GM21619 (cell line): ENCODE results near the gene NKX2-3.

Source experiments
- ATAC-seq: cut with Tn5 transposase; IDR thresholded peaks from one replicate; pipeline ENCODE4 v1.9.1; 2021; ENCODE audit not compliant: unreplicated experiment

Gene NKX2-3

DNA sequence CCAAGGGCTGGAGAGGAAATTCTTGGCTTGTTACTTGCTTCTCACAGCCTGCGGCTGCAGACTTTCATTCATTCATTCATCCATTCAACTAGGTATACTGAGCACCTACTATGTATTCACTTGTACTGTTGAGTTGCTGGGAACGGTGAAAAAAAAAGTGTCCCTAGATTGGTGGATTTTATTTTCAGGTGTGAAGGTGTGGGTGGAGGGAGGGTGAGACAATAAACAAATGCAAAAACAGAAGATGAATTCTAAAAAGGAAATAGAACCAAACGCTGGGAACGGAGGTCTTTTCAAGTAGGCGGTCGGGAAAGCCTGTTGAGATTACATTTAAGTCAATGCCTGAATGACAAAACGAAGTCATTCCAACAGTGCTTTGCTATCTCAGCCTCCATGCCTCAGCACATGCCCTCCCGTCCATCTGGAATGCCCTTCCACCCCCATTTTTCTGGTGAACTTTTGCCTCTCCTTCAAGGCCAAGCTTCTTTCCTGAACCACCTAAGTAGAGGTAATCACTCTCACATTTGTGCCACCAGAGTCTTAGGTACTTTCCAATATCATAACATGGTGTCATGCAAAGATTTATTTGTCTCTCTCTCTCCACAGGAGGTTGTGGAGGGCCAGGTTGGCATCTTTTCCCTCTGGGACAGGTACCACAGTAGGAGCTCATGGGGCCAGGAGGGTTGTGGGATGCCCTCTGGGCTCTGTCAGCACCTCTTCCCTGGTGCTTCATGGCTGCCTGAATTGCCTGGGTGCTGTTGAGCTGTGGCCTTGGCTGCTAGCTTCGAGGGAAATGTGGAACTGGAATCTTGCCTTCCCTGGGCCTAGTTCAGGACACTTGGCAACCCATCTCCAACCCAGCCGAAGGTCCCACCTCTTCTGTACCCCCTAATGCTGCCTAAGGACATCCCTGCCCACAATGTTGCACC, 5.5 kb downstream of the NKX2-3 start:
- ATAC-seq: no peak

DNA sequence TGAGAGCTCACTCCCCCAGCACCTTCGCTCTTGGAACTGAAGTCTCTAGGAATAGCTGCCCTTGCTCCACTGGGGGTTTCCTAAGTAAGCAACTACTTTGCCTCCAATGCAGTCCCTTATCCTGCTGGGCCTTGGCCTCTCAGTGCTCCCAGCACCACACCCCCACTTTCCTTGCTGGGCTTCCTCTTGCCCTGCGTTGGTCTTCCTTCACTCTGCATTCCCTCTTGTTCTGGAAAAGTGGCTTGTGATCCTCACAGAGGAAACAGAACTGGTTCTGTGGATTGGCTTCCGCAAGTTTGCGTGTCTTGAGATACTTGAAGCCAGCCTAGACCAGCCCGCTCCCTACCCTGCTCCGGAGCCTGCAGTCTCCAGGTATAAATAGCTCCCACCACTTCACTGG, 6.4 kb downstream of the NKX2-3 start:
- no peak for ATAC-seq

DNA sequence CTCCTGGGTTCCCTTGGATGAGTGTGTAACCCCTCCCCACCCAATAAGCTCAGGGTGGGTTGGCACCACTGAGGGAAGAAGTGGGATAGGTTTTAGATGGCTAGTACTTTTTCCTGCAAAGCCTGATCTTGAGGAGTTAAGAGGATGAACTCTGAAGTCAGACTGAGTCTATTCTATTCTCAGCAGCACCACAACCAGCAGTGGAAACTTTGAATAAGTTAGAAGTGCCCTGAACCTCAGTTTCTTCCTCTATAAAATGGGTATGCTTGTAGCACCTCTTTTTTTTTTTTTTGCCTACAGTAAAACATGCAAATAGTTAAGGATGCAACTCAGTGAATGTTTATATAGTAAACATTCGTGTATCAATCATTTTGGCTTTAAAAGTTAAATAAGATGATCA, 7.1 kb downstream of the NKX2-3 start:
- ATAC-seq: no peak

DNA sequence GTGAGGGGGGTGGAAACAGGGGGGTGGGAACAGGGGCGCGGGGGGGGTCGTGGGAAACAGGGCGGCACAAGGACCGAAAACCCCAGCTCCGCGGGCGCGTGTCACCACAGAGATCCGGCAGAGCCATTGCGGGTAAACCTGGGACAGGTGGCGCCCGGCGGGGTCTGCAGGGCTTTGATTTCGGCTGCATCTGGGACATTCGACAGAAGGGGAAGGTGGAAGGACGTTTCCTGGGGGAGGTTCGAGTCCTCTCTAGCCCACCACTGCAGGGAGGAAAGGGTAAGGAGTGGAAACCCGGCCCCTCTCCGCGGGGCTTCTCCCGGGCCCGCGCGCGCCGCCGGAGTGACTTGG, 7.5 kb downstream of the NKX2-3 start:
- ATAC-seq: no peak

DNA sequence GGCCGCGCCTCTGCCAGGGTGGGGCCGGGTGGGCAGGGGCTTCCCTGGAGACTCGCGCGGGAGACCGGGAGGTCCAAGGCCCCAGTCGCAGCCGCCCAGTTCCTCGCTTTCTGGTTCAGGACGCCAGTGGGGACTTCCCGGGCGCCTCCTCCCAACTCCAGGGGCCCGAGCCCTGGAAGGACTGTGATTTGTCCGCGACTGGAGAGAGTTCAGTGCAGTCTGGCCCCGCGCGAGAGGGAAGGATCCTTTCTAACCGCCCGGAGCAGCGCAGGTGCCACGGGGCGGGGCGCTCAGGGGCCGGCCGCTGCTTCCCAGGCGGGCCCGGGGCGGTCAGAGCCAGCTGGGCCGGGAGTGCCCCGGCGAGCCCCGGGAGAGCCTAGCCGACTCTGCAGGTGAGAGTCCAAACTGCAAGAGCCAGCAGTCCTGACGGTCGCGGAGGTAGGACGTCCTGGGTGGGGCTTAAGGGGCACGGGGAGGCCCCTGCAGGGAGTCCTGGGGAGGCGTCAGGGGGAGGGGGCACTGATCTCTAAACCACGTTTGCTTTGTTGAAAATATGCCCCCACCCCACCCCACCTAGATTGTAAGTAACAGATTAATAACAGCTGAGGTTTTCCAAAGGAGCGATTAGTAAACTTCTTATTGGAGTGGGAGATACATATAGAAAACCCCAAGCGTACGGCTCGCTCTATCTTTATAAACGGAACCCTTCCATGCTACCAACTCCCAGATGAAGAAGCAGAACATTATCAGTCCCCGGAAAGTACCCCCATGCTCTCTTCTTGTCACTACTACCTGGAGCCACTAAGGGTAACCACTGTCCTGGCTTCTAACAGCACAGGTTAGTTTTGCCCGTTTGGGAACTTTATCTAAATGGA, 8.2 kb downstream of the NKX2-3 start:
- no peak for ATAC-seq

DNA sequence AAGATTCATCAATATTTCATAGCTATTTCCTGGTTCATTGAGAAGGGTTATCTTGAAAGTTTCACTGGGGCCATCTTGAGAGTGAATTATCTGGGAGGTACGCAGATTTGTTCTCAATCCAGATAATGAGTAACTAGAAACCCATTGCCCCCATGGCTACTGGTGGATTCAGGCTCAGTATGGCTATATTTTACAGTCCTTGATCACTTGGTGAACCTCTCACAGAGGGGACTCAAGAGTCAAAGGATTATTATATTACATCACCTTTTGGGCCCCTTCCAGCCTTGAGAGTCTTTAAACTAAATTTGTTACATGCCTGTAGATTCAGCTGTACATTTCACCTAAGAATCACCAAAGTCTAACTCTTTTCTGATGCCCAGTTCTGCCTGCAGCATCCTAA, 11.6 kb downstream of the NKX2-3 start:
- no peak for ATAC-seq

DNA sequence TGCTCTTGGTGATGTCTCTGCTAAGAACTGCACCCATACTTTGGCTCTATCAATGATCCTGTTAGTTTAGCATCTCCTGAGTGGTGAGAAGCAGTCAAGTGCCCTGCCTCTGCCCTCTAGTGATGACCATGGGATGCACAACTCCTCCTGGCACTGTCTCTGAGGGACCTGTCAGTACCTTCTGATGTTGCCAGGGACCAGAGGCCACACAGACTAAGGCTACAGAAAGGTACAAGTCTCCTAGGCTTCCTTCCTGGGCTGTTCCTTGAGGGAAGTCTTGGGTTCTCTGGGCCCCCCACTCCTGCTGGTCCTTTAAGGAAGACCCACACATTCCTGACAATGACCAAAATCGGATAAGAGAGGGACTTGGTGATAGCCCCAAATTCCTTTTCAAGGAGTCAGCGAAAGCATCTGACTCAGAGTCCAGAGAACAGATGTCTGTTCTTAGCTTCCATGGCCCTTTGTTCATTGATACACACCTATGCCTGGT, 15.3 kb downstream of the NKX2-3 start:
- no peak for ATAC-seq

DNA sequence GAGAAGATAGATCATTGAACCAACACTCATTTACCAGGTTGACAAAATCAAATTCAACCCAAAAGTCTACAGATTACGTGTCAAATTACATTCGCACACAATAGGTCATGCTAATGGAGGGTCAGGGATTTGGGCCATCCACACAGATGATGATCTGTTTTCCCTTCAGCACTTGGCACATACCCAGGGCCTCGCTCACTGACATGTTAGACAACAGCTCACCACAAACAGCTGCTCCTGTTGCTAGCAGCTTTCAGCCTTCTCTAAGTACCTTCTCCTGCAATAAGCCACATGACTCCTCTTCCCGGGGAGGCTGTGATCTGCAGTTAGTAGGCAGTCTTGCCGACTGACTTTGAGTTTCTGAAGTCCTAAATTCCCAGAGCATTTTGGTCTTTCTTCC, 18.4 kb downstream of the NKX2-3 start:
- no peak for ATAC-seq

DNA sequence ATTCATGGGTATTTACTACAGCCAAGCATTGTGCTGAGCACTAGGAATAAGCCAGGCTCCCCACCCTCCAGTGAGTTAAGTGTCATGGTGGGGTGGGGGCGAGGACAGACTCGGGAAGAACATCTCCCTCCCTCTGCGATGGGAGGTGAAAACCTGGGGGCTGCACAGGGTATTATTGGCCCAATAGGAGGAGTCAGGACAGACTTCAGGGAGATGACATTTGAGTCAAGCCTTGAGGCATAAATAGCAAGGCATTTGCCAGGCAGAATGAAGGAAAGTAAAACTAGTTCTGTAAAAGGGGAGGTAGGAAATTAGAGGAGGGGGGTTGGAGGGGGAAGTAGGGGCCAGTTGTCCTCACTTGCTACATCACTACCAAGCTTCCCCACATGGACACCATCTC, 18.9 kb downstream of the NKX2-3 start:
- ATAC-seq: no peak

DNA sequence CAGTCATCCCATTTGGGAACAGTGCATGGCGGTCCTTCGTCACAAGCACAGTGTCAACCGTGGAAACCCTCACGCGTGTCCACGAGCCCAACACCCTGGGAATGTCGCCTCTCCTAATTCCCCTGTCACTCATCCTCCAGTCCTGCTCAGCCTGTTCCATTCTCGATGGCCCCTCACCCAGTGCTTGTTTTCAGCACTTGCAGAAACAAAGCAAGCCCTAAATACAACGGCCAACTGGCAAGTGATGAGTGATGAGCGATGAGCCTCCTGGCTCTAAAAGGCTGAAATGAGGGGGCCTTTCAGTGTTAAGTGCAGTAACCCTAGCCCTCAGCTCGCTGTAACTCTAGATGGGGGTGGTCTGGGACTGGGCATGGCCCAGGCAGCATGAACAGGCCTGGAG, 22.6 kb downstream of the NKX2-3 start:
- no peak for ATAC-seq

DNA sequence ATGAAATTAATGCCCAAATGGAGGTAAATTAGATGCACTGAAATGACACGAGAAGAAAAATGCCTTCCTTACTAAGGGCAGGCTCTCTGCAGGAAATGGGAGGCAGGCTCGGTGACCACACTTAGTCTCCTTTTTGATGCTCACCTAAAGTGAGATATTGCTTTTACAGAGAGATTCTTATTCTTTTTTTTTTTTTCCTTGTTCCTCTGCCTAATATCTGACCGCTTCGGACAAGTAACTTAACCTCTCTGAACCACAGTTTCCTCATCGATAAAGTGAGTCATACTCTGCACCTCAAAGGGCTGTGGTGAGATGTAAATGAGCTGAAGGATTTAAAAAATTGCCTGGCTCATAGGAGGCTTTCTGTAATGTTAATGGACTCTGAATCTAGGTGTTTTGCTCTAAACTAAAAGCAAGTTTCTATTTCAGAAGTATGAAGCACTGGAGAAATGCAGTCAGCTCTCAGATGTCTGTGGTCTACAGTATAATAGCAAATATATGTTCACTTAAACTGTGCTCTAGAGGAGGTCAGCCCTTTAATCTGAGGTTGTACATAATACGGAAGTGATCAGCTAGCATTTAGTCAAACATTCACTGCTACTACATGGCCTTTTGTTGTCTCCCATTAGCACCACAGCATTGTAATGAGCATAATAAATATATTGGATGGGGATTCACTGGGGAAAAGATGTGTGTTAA, 23.2 kb downstream of the NKX2-3 start:
- ATAC-seq: peak; percentile 93

DNA sequence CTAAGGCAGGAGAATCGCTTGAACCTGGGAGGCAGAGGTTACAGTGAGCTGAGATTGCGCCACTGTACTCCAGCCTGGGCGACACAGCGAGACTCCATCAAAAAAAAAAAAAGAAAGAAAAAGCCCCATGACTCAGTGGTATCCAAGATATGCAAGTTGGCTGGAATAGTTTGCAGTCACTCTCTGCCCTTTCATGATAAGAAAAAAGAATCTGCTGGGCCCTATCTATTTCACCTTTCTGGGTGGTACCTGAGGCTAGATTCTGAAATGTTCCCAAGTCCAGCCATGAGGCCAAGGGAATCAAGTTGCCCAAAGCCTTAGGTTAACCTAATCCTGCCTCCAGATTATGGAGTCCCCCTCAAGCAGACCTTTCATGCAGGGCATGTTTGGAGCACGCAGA, 24.3 kb downstream of the NKX2-3 start:
- ATAC-seq: no peak

DNA sequence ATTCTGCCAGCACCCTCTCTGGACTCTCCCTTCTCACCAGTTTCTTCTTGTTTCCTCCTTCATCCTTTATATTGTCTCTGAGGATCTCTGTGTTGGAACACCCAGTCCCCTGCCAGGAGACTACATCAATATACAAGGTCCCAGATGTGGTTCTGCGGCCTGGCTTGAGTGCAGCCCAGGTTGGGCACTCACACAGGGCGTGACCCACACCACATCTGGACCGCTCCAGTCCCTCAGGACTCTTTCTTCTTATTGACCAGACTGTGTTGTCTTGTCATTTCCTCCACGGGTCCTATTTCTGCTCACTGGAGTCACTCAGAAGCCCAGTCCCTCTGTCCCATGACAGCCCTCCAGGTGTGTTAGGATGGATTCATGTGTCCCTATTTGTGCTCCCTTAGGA, 26.0 kb downstream of the NKX2-3 start:
- no peak for ATAC-seq

DNA sequence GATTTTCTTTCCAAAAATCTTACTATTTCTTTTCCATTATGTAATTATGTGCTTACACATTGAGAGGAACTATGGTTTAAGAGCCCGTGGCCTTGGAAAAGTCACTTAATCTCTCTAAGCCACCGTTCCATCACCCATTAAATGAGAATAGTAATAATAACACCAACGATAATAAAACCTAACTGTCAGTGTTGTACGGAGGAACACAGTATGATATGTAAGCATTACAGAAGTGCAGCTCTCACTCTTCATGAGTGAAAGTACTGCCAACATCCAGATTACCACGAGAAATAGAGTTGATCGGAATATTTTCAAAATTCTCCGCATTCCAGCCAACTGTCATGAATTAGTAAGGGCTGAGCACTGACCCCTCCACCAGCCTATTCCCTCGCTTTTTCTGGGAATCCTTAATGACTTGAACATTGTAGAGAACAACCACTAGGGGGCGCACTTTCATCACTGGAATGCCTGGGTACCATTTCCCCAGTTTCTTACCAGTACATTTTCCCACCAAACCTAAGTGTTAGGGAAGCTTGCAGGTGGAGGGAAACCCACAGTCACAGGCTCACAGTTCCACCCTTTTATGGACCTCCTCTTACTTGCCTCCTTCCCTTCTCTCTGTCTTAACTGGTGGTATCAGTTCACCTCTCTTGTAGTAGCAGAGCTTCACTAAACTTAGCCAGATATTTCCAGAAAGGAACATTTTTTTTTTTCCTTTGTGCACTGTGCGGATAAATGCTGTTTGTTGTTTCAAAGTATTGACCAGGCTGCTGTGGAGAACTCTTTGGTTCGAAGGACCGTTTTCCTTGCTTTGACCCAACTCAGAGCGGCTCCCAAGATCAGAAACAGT, 27.8 kb downstream of the NKX2-3 start:
- no peak for ATAC-seq

DNA sequence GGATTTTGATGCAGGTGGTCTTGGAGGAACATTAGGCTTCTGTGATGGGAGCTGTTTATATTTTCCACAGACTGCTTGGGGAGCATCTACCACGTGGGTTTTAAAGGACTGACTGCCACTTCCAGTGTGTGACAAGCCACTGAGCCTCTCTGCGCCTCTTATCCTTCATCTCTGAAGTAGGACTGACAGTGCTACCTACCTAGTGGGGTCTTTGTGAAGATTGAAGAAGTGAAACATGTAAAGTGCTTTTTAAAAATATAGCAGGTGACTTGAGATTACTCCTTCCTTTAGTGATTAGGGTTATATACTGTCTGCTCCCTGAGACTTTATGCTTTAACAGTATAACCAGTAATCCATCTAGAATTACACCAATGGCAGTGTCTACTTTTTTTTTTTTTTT, 29.9 kb downstream of the NKX2-3 start:
- ATAC-seq: no peak

DNA sequence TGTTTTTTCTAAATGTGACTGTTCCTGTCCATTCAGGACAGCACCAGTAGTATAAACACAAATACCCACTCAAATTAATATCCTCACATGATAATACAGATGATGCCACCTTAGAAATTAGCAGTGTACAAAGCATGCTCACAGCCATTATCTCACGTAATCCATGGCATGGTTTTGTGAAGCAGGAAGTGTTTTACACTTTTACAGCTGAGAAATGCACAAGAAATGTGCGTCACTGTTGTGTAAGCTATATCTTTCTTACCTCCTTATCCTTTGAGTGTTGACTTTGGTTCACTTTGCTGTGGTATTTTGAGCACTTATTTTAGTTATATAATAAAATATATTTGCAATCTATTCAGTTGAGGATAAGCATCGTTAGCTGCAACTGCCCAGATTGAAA, 31.6 kb downstream of the NKX2-3 start:
- no peak for ATAC-seq

DNA sequence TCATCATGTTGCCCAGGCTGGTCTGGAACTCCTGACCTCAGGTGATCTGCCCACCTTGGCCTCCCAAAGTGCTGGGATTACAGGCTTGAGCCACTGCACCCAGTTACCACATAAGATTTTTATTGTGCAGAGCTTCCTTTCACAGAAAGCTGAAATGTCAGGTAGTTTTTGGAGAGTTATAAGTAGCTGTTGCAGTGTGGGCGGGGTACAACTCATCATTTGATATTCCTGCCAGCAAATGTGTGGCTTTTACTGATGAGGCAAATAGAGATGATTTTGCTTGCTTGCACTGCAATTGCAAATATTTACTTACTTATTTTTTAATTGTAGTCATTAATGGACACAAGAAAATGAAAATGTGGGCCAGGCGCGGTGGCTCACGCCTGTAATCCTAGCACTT, 32.4 kb downstream of the NKX2-3 start:
- ATAC-seq: no peak

DNA sequence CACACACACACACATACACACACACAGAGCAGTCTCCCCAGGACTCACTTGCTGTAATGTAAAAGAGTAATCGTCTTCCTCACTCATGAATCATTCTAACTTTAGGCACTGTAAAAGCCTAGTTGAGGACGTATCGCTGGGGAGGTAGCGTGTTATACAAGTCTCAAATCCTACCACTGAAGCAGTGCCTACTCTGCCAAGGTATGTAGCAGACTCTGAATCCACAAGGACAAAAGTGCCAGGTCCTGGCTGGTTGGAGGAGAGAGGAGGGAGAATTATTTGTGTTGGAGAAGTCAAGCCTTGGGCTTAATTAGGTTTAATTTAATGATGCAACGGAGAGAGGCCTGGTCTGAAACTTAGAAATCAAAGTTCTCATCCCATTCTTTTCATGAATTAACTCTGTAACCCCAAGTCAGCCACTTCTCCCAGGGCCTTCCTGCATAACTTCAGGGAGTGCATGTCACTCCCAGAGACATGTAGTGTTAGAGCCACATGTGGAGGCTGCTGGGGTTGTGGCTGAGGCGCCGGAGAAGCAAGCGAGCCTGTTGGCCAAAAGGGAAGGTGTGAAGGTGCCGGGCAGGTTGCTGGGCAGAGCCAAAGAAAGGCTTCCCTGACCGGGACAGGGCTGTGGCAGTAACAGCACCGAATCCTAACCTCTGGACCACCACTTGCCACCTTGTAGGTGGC, 36.7 kb downstream of the NKX2-3 start:
- no peak for ATAC-seq

DNA sequence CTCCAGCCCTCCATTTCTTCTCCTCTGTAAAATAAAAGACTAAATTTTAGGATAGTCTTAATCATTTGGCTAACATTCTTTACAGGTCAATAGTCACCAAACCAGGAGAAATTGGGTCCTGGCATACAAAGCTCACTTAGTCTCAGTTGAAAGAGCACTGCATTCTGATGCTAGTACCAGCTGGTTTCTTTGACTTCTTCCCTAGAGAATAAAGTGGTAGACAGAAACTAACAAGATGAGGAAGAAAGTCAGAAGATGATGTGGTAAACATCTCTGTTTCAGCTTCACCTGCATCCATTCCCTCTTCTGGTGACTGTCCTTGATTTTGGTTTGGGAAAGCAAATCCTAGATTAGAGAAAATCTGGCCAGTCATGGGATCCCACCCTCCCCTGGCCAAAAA, 37.2 kb downstream of the NKX2-3 start:
- no peak for ATAC-seq

DNA sequence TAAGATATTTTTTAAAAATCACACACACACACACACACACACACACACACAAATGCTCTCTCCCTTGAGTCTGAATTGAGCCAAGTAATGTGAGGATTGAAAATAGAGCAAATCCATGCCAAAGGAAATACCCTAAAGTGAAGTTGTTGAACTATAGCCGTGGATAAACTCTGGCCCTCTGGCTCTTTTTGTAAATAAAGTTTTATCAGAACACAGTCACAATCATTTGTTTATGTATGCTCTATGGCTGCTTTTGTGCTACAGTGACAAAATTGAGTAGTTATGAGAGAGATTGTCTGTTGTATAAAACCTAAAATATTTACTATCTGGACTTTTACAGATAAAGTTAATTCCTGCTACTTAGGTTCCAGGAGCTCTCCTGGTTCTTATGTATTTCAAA, 39.1 kb downstream of the NKX2-3 start:
- no peak for ATAC-seq
